Tibial artery (tissue), 4 donors: Measurements from ENCODE around the gene HTR4.

Experiments
- DNase-seq, 2 donors: peaks; one replicate each; pipeline ENCODE4 v3.0.0-alpha.2; 2019
- H3K27ac ChIP-seq, 2 donors: fragments of 200-600 bp; sonication (generic) in 1 of 2; 1 replicate in 1 of 2; 2 replicates in 1 of 2; pipeline ENCODE4 v1.5.1; 2018 to 2019; ENCODE audit warnings: mild to moderate bottlenecking in 1 of 2
- H3K27me3 ChIP-seq, 2 donors: fragments of 200-600 bp; sonication (generic) in 1 of 2; one replicate each; pipeline versions ENCODE4 v1.5.1 to v1.6.0; 2016 to 2019
- H3K36me3 ChIP-seq, 3 donors: fragments of 200-600 bp; sonication (generic) in 2 of 3; one replicate each; pipeline ENCODE4 v1.5.1; 2016 to 2019; ENCODE audit warnings: mild to moderate bottlenecking in 2 of 3
- H3K4me1 ChIP-seq, 4 donors: fragments of 200-600 bp; sonication (generic) in 2 of 4; 1 replicate in 3 of 4; 2 replicates in 1 of 4; pipeline ENCODE4 v1.5.1; 2016 to 2019
- H3K4me3 ChIP-seq, 2 donors: fragments of 200-600 bp; sonication (generic) in 1 of 2; 1 replicate in 1 of 2; 2 replicates in 1 of 2; pipeline ENCODE4 v1.5.1; 2018 to 2019; ENCODE audit warnings: mild to moderate bottlenecking in 2 of 2
- H3K9me3 ChIP-seq, 3 donors: fragments of 200-600 bp; sonication (generic) in 1 of 3; one replicate each; pipeline ENCODE4 v1.5.1; 2016 to 2019
- CTCF ChIP-seq, 2 experiments: fragments of 200-600 bp in 1 of 2; fragments of 450-650 bp in 1 of 2; IDR thresholded peaks; one replicate each; pipeline ENCODE4 v1.5.1; 2017 to 2019; ENCODE audit warnings: antibody characterized with exemption in 2 of 2, mild to moderate bottlenecking in 1 of 2, moderate library complexity in 1 of 2
- intact Hi-C: fragments of 100-400 bp; cut with DNase I; formaldehyde crosslinking; loops from one replicate; pipeline ENCODE4 v1.15.0; 2023; ENCODE audit warnings: low total_unique reads

Gene HTR4

GRCh38 chr5:148583421-148583965, 70.8 kb downstream of the HTR4 start:
- H3K27me3 ChIP-seq: no peaks in the 10 kb centered on the region
- TF ChIP-seq CTCF (IDR thresholded peaks at IDR 0.05): no peak
- no peaks in the 10 kb centered on the region for H3K36me3 ChIP-seq
- no peak for DNase-seq
- intact Hi-C loops: no loop called here
- H3K4me3 ChIP-seq: no peak overlapping the region
- no peak overlapping the region for H3K27ac ChIP-seq
- no peaks in the 10 kb centered on the region for H3K9me3 ChIP-seq
- H3K4me1 ChIP-seq: no peaks in the 10 kb centered on the region

- intact Hi-C loops: no loop called here
- no peak for DNase-seq
- Histone ChIP-seq H3K4me3 (no peak overlapping the region), H3K4me1 (no peaks in the 10 kb centered on the region), H3K9me3 (no peaks in the 10 kb centered on the region), H3K27ac (no peak overlapping the region), H3K27me3 (no peaks in the 10 kb centered on the region), H3K36me3 (no peaks in the 10 kb centered on the region)
- no peak for TF ChIP-seq CTCF (IDR thresholded peaks at IDR 0.05)
Observed at GRCh38 chr5:148574167-148574566, 80.2 kb downstream of the HTR4 start.

- H3K27ac ChIP-seq: no peak overlapping the region
- DNase-seq: no peak
- H3K27me3 ChIP-seq: no peaks in the 10 kb centered on the region
- intact Hi-C loops: no loop called here
- H3K4me1 ChIP-seq: no peaks in the 10 kb centered on the region
- H3K36me3 ChIP-seq: no peaks in the 10 kb centered on the region
- no peaks in the 10 kb centered on the region for H3K9me3 ChIP-seq
- TF ChIP-seq CTCF (IDR thresholded peaks at IDR 0.05): no peak
- no peak overlapping the region for H3K4me3 ChIP-seq
Observed at GRCh38 chr5:148573374-148573773, 81.0 kb downstream of the HTR4 start.

- intact Hi-C loops: no loop called here
- Histone ChIP-seq H3K9me3 (no peaks in the 10 kb centered on the region), H3K4me3 (no peak overlapping the region), H3K36me3 (no peaks in the 10 kb centered on the region), H3K27me3 (no peaks in the 10 kb centered on the region), H3K27ac (no peak overlapping the region), H3K4me1 (no peaks in the 10 kb centered on the region)
- no peak for DNase-seq
- no peak for TF ChIP-seq CTCF (IDR thresholded peaks at IDR 0.05)
Observed at GRCh38 chr5:148569948-148570347, 84.4 kb downstream of the HTR4 start.

- Histone ChIP-seq H3K9me3 (no peaks in the 10 kb centered on the region), H3K4me3 (no peak overlapping the region), H3K27ac (no peak overlapping the region), H3K27me3 (no peaks in the 10 kb centered on the region), H3K4me1 (no peaks in the 10 kb centered on the region), H3K36me3 (no peaks in the 10 kb centered on the region)
- intact Hi-C loops: no loop called here
- no peak for TF ChIP-seq CTCF (IDR thresholded peaks at IDR 0.05)
- DNase-seq: no peak
Observed at GRCh38 chr5:148565148-148565547, 89.2 kb downstream of the HTR4 start.

- Histone ChIP-seq H3K4me3 (no peak overlapping the region), H3K27ac (no peak overlapping the region), H3K36me3 (no peaks in the 10 kb centered on the region), H3K9me3 (no peaks in the 10 kb centered on the region), H3K4me1 (no peaks in the 10 kb centered on the region), H3K27me3 (no peaks in the 10 kb centered on the region)
- no peak for DNase-seq
- intact Hi-C loops: no loop called here
- no peak for TF ChIP-seq CTCF (IDR thresholded peaks at IDR 0.05)
Observed at GRCh38 chr5:148563021-148563420, 91.3 kb downstream of the HTR4 start.
